HG02610 (cell line): ENCODE data around the gene ARF1.

Experiments
- ATAC-seq: cut with Tn5 transposase; IDR thresholded peaks from one replicate; pipeline ENCODE4 v1.9.1; 2021; ENCODE audit warnings: mild to moderate bottlenecking, moderate library complexity; ENCODE audit not compliant: unreplicated experiment

ARF1 gene

DNA sequence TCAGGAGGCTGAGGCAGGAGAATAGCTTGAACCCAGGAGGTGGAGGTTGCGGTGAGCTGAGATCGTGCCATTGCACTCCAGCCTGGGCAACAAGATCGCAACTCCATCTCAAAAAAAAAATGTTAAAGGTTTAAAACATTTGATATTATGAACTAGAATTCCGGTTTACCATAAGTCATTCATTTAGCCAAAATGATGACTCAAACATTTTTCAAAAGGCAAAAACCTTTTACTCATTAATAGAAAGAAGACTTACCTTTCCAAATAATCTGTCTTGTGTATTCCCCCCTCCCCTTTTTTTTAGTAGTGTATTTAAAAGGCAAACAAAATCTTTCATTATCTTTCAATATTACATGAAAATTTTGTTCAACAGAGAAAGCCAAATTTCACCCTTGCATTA, 34.8 kb downstream of the ARF1 start:
- ATAC-seq: no peak

DNA sequence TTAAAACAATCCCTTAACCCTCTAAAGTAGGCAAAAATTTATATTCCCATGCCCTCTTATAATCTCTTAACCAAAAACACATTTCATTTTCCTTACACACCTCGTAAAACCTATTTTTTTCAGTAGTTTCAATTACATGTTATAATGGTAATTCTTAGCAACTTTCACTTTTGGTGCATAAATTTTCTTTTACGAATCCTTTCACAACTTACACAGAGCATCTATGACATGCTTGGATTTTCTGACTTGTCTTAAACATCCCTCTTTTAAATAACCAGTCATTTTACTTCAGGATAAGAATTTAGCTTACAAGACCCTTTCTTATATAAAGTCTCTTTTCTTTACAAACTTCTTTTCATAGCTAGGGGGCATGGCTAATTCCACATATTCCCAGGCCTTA, 35.5 kb downstream of the ARF1 start:
- ATAC-seq: no peak

DNA sequence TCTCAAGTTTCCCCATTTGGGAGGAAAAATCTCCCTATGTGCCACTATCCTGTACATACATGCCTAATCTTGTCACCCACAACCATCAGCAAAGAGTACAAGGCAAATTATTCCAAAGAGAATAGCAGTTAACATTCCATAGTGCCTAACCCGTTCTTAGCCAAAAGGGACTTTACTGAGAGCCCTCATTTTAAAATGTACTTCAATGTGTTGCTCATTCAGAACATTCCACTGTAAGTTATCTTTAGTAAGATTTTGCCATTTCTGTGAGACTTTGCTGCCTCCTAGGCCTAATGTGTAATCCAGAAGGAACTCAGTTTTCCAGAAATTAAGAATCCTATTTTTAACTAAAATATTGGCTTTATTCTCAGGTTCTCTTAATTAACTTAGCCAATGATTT, 37.8 kb downstream of the ARF1 start:
- no peak for ATAC-seq

DNA sequence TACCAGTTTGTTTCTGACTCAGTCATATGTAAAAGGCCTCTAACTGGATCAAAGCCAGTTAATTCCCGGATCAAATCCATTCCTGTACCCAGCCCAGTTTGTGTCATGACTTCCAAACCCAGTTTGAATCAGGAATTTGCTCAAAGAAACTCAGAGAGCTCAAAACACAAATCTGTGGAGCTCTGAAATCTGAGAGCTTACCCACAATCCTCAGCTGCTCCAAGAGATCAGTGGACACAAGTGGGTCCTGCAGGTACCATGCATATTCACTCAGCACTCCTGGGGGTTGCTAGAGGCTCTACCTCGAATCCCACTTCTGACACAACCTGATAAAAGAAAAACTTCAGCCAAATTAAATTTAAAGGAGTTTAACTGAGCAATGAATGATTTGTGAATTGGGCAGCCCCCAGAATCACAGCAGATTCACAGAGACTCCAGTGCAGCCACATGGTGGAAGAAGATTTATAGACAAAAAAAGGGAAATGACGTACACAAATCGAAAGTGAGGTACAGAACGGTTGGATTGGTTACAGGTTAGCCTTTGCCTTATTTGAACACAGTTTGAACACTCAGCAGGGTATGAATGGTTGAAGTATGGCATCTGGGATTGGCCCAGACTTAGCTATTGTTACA, 38.5 kb downstream of the ARF1 start:
- ATAC-seq: no peak

DNA sequence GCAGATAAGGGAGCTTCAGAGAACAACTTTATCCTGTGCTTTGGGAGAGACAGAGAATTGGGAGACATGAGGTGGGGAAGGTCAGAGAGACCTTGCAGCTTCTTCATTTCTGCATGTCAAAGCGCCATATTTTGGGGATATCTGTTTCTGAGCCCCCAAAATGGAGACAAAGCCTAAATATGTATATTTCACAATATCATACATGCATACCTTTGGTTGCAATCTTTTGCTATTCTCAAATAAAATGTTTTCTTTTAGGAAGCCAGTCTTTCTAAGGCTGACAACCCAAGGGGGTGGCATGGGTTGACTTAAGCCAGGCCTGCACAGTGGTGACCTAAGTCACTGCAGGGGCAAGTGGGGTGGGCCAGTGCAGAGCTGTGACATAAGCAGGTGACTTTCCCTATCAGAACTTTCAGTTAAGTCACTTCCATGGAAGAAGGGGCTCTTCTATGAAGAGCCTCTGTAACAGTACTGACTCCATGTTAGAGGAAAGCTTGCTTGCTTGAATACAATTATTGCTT, 40.5 kb downstream of the ARF1 start:
- no peak for ATAC-seq

DNA sequence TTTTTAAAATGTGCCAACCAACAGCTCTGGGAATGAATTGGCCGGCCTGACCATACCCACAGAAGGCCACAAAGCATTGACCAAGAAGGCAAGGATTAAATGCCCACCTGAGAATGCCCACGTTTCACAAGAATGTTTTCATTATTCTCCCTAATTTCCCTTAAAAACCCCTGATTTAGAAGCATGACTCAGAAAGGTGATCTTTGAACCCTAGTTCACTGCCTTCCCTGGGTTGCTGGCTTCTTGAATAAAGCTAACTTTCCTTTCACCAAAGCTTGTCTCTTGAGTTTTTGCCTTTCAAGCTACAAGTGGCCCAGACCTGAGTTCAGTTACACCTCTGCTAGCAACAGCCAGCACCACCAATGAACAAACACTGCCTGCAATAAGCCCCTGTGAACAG, 41.0 kb downstream of the ARF1 start:
- no peak for ATAC-seq

DNA sequence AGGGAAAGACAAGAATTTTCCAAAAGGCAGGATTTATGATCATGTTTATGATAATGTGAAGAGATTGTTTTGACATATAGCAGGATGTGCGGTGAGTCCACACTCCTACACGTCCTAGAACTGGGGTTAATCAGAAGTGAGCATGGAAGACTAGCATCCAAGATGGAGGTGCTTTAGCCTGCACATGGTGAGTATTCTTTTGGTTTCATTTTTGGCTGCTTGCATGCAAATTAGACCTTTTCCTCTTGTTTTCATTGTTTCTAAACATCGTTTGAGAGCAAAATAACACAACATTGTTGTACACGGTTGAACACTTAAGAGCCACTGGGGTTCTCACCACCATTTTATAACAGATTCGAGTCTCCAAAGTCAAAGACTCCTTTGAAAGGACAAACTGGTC, 42.7 kb downstream of the ARF1 start:
- ATAC-seq: no peak

DNA sequence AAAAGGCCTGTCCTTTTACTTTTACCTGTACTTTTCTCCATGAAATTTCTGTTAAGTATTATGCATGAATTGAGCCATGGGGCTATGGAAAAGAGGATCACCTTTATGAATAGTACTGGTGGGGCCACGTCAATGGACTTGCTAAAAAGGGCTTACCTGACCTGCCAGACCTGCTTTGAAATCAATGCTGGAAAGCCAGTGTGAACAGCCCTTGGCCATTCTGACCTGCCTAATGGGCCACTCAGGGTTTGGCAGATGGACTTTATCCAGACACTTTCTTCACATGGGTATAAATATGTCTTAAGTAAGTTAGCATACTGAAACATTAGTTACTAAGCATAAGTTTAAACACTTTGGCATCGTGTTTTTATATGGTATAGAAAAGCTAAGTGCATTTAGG, 49.3 kb downstream of the ARF1 start:
- no peak for ATAC-seq

DNA sequence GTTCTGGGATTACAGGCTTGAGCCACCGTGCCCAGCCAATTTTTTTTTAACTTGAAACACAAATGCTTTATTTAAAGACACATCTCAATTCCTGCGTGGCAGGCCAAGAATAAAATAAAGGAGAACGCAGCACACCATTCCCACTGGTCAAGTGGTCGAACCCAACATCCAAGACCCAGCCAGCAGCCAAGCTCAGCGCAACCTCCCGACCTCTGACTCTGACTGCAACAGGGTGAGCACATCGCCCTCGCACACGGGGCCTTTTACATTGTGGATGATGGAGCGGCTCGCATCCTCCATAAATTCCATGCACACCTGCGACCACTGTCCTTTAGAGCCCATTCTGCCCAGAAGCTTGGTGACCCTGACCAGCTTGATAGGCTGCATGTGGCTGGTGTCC, 52.1 kb downstream of the ARF1 start:
- no peak for ATAC-seq

DNA sequence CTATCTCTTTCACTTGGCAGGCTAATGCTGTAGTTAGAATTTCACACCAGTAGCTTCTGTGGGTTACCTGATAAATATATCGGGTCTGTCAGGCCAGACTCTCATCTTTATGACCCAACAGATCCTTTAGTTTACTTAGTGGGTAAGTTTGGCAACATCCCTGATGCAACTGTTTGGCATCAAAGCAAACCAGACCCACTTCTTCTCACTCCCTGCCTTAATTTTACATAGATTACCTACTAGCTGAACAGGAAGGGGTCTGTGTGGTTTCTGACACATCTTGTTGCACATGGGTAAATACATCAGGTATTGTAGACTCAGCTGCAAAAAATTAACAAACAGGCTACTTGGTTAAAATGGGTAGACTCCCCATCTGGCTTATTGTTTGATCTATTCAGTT, 54.4 kb downstream of the ARF1 start:
- ATAC-seq: no peak

DNA sequence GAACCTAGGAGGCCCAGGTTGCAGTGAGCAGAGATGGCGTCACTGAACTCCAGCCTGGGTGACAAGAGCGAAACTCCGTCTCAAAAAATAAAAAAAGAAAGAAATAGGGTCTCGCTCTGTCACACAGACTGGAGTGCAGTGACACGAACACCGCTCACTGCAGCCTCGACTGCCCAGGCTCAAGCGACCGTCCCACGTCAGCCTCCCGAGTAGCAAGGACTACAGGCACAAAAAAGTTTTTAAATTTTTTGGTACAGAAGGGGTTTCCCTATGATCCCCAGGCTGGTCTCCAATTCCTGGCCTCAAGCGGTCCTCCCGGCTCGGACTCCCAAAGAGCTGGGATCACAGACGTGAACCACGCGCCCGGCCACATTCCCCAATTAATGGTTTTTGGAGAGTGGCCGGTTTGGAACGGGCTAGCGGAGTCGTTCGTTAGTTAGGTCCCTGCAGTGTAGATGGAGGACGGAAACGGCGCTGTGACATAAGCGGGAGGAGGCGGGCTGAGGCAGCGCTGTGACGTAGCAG, 57.0 kb downstream of the ARF1 start:
- no peak for ATAC-seq

DNA sequence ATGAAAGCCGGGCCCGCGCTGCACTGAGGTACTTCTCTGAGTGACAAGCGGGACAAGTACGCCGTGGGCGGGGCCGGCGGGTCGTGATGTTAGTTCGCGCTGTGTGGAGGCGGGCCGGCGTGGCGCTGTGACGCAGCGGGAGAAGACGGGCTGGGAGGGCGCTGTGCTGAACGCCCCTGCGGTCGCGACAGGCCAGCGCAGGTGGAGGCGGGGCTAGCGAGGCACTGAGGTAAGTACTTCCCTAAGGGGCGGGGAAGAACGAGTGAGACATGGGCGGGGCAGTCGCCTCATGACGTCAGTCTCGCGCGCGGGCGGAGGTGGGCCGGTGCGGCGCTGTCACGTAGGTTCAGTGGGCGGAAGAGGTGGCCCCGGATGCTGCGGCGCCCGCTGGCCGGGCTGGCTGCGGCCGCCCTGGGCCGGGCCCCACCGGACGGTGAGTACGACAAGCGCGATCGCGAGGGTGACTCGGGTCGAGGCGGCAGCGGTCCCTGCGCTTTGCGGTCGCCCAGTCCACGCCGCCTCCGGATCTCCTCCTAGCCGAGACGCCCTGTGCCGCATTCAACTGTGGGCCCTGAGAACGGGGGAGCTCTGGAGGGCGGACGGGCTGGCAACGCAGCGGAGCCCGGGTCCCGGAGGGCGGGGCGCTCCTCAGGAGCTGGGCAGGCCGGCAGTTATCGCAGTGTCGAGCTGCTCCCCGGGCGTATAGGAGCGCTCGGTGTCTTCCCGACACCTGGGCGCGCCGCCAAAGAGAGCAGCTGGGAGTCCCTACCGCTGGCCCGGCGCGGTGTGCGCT, 57.6 kb downstream of the ARF1 start, which contains the start of gene GUK1:
GUK1 (plus strand) TSS at position 349 of the 793 bp plus-strand sequence; CDS start at position 373, 24 bp downstream.
- peak; percentile 91 for ATAC-seq

DNA sequence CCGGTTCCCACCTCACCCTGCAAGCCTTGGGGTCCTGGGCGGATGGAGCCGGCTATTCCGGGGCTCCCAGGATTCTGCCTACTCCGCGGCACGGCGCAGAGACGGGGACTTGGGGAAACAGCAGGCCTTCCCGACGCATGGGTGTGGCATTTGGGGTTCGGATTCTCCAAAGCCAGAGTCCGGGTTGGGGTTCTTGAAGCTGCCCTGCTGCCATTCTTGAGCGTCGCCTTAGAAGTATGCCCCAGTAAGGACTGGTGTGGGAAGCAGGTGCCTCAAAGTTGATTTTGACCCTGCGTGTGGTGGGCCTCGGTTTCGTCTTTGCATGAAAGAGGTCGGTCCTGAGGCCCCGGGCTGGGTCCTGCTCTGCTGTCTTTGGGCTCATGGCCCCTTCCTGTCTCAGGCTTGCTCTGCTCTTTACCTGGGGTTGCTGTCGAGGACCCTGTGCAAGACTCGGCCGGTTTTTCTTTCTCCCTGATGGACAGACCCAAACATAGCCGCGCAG, 58.3 kb downstream of the ARF1 start:
- no peak for ATAC-seq

DNA sequence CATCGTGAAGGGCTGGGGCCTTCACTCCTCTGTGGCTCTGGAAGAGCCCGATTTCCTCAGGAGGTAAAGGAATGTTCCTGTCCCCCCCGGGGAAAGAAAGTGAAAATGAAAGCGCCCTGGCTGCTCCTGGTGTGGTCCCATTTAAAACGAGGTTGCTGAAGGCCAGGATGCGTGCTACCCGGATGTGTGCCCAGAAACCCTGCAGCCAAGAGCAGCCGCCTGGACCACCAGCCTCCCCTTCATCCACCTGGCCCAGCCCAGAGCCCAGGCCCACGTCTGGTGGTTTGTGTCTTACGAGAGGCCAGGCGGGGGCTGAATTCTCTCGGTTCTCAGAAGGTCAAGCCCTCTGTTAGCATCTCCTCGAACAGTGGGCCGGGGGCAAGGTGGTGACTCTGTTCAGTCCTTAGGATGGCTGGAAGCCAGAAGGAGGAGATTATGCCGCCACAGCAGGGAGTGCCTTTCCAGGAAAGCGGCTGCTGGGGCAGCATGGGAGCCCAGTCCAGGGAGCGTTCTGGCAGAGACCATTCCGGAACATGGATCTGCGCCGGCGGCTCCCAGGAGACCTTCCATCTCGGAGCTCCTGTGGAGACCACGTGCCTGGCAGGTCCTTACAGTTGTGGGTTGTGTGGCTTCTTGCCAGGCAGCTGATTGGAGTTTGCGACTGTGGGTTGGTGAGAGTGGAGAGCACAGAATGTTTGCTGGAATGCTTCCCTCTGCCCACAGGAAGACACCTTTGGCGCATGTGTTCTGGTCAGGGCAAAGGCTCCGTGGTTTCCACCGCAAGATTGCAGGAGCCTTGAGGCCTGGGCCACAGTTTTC, 58.9 kb downstream of the ARF1 start:
- ATAC-seq: no peak

DNA sequence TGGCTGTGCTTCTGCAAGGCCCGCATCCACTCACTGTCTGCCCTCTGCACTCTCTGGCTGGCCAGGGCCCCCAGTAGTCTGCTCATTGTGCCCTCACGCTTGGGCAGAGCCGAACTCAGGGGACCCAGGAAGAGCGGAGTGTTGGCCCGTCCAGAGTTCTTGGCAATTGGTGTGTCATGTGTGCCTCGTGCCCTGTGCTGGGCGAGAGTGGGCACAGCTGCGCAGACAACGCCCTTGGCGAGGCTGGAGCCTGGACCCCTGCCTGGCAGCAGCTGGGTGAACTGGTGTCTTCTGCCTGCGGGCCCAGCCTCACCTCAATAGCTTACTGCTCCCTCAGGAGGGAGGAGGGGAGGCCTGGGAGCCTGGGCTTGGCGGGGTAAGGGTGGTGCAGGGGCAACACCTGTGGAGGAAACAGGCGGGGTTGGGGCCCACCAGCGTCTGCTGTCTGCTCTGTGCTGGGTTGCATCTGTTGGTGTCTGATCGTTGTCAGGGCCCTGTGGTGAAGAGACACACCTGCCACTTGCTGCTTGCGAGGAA, 59.7 kb downstream of the ARF1 start:
- ATAC-seq: no peak

DNA sequence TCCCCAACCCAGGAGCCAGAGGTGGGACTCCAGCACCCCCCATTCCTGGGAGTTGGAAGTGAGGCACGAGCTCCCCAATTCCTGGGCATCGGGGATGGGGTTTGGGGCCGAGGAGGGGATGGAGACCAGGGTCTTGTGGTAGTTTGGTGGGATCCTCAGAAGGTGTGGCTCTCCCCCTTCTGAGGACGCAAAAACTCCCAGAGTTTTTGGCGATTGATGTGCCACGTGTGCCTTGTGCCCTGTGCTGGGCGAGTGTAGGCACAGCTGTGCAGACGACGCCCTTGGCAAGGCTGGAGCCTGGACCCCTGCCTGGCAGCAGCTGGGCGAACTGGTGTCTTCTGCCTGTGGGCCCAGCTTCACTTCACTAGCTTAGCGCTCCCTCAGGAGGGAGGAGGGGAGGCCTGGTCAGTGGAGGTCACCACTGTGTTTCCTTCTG, 60.2 kb downstream of the ARF1 start:
- ATAC-seq: no peak

DNA sequence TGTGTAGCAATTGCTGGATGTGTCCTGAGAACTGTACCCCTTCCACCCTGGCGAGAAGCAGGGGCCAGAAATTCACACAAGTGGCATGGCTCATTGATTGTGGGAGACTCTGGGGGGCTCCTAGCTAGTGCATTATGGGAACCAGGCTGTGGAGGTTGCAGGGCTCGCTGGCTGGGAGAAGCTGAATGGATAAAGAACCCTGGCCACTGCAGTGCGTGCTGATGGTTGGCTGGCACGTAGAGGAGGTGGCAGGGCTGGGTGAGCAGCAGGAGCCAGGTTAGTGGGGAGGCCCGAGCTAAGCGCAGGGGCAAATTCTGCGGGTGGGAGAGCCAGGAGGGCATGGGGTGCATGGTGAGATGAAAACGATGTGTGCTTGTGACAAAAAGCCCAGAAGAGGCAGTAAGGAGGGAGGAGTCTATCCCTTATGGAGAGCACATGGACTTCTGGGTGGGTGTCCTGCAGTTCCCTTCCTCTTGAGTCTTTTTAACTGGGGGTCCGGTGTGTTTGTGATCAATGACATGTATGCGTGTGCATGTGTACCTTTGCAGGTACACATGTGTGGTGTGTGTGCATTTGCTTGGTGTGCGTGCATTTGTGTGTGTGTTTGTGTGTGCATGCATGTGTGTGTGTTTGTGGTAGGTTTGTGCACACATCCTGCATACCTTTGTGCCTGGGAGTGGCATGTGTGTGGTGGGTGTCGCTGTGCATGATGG, 61.1 kb downstream of the ARF1 start:
- ATAC-seq: no peak

DNA sequence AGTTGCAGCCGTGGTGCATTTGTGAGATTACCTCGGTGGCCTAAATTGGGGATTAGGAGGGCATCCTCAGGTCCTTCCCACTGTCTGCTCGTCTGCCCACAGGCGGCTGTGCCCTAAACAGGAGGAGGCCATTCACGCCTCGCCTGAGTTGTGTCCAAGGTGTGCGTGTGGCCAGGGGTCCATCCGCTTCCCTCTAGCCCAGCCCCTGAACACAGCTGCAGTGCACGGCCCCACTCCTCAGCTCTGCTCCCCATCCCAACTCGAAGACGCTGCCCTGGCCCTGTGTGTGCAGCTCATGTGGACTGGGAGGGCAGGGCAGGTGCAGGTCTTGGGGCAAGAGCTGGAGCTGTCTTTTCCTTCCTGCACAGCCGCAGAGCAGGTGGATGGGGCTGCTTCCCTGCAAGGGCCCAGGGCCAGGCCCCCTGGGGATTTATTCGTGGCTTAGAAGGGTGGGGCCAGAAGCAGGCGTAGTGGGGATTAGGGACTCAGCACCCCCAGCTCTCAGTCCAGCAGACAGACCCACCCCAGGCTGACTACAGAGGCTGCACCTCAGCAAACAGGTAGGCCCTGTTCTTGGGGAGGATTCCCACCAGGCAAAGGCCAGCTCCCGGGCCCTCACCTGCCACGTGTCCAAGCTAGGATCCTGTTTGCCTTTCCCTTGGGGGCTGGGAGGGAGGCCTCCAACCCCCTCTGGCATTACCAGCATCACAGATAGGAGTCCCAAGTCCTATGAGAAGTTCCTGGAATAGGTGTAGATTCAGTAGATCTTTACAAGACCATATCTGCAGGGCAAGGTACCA, 61.9 kb downstream of the ARF1 start:
- no peak for ATAC-seq

DNA sequence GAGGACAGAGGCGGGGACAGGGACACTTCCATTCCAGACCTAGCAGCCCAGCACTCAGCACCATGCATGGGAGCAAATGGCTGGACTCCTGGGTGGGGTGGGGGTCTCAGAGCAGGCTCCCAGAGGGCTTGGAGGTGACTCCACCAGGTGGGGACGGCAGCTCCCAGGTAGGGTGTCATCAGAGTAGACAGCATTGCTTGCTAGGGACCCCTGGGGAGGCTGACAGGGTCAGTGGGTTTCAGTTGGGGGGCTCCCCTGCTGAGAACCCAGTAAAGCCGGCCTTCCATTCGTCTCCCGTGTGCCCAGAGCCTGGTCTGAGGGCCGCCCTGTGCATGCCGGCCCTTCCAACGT, 62.5 kb downstream of the ARF1 start:
- ATAC-seq: no peak
